Measurements from ENCODE around the gene TAF10. TPM values are rescaled to one million over a fixed set of nuclear protein-coding genes. Genes with fewer than 3 reads are reported as not detected.
A peak's percentile ranks its signal among the peaks of the same experiment; 100 is the strongest.

Gene TAF10
- total and polyA plus RNA-seq, 4 experiments from 2014 or later, result 116 to 367 (median 145) TPM

DNA sequence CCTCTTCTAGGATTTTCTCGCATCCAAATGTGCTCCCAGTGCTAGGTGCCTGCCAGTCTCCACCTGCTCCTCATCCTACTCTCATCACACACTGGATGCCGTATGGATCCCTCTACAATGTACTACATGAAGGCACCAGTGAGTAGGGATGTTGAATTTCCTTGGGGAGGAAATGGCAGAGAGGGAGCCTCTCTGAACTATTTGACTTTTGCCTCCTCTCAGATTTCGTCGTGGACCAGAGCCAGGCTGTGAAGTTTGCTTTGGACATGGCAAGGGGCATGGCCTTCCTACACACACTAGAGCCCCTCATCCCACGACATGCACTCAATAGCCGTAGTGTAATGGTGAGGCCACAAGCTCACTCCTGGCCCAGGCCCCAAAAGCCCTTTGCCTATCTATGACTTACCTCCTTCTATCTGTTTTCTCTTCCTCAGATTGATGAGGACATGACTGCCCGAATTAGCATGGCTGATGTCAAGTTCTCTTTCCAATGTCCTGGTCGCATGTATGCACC, 2.5 kb downstream of the TAF10 start:
- Histone ChIP-seq H3K4me1 (ENCODE audit: insufficient read depth, low read length) (peaks cover 73% of the 10 kb centered on the region), H3K9me3 (ENCODE audit: control insufficient read depth in 1 of 2, low read length in 2 of 2) (no peaks in the 10 kb centered on the region), H3K36me3 (ENCODE audit: insufficient read depth, low read length) (peaks cover 37% of the 10 kb centered on the region), H3K4me3 (ENCODE audit: low read length in 2 of 2) (no peak overlapping the region), H3K27ac (ENCODE audit: low read depth, low read length) (peak overlapping the region; percentile 10), H3K27me3 (ENCODE audit: insufficient read depth, low read length) (no peaks in the 10 kb centered on the region)
- ChIA-PET CTCF (ENCODE audit: partially characterized antibody) (interaction anchor here (0.8 to 7.6 kb wide), 6 partner anchors 9 to 128 kb away, joined by 3 to 109 read pairs (median 16); partner anchors contain the start of genes MRPL17 and TPP1), POLR2A (ENCODE audit: partially characterized antibody) (interaction anchor here (0.6 to 9.6 kb wide), 3 partner anchors 8 to 128 kb away, joined by 3 to 172 read pairs (median 132); partner anchors contain the start of genes MRPL17 and TPP1)
- H3K27ac Mint-ChIP-seq, result peak overlapping the region in 6 of 7 donors; percentile 69 to 97 (median 88)
- peaks cover 0 to 34% (median 29%) of the 10 kb centered on the region in 4 donors for H3K4me1 Mint-ChIP-seq
- H3K36me3 Mint-ChIP-seq, result peaks cover 12 to 46% of the 10 kb centered on the region in 2 donors
- intact Hi-C loops (cut with micrococcal nuclease), result loop anchor here (10.0 kb wide), 1 partner anchor 195 kb away; the partner anchor contains the start of gene APBB1
- no peaks in the 10 kb centered on the region for H3K27me3 Mint-ChIP-seq
- H3K4me3 Mint-ChIP-seq, result peak overlapping the region in 5 of 8 donors; percentile 11 to 87 (median 44)
- no peak for DNase-seq
- H3K9me3 Mint-ChIP-seq, result no peaks in the 10 kb centered on the region

DNA sequence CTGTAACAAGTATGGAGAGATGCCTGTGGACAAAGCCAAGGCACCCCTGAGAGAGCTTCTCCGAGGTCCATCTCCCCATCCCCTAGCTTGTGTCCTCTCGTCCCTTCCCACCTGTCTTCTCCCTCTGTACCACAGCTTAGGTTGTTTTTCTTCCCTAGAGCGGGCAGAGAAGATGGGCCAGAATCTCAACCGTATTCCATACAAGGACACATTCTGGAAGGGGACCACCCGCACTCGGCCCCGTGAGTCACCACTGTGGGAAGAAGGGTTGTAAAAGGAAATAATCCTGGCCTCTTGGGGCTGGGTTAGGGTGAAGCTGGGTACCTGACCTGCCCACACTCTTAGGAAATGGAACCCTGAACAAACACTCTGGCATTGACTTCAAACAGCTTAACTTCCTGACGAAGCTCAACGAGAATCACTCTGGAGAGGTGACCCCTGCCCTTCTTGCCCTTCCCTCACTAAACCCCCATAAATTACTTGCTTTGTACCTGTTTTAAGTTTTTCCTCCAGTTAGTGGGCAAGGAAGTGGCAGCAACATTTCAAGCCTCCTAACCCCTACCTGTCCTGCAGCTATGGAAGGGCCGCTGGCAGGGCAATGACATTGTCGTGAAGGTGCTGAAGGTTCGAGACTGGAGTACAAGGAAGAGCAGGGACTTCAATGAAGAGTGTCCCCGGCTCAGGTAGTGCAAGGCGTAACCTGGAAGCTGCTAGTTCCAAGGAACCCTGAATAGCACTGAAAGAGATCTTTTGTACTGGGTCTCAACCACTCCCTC, 3.1 kb downstream of the TAF10 start:
- Histone ChIP-seq H3K27me3 (ENCODE audit: insufficient read depth, low read length) (no peaks in the 10 kb centered on the region), H3K4me1 (ENCODE audit: insufficient read depth, low read length) (peaks cover 75% of the 10 kb centered on the region), H3K4me3 (ENCODE audit: low read length in 2 of 2) (no peak overlapping the region), H3K36me3 (ENCODE audit: insufficient read depth, low read length) (peaks cover 37% of the 10 kb centered on the region), H3K27ac (ENCODE audit: low read depth, low read length) (peak overlapping the region; percentile 52), H3K9me3 (ENCODE audit: control insufficient read depth in 1 of 2, low read length in 2 of 2) (no peaks in the 10 kb centered on the region)
- Mint-ChIP-seq H3K4me1 (peaks cover 0 to 34% (median 29%) of the 10 kb centered on the region in 4 donors), H3K27me3 (no peaks in the 10 kb centered on the region), H3K9me3 (no peaks in the 10 kb centered on the region), H3K36me3 (peaks cover 12 to 46% of the 10 kb centered on the region in 2 donors), H3K27ac (peak overlapping the region in 5 of 7 donors; percentile 26 to 83 (median 72)), H3K4me3 (peak overlapping the region in 3 of 8 donors; percentile 11 to 19 (median 12))
- DNase-seq, result no peak
- intact Hi-C loops (cut with micrococcal nuclease), result no loop called here
- ChIA-PET POLR2A (ENCODE audit: partially characterized antibody) (interaction anchor here (0.6 to 9.6 kb wide), 4 partner anchors 9 to 128 kb away, joined by 3 to 172 read pairs (median 70); partner anchors contain the start of genes MRPL17 and TPP1), CTCF (ENCODE audit: partially characterized antibody) (interaction anchor here (1.6 to 7.6 kb wide), 4 partner anchors 10 to 97 kb away, joined by 7 to 109 read pairs (median 16); partner anchors contain the start of genes MRPL17 and TPP1)

DNA sequence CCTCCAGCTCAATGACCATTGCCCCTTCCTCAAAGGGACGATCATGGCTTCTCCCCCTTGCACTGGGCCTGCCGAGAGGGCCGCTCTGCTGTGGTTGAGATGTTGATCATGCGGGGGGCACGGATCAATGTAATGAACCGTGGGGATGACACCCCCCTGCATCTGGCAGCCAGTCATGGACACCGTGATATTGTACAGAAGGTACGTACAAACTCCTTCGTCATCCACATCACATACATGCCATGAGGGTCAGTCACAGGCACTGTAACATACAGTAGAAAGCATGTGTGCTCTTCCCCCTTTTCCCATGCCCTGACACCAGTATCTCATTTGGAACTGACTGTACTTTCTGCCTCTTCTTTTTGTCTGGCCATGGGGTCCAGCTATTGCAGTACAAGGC, 4.0 kb downstream of the TAF10 start:
- Mint-ChIP-seq H3K27ac (peak overlapping the region in 4 of 7 donors; percentile 62 to 95 (median 86)), H3K9me3 (no peaks in the 10 kb centered on the region), H3K4me1 (peaks cover 0 to 34% (median 29%) of the 10 kb centered on the region in 4 donors), H3K4me3 (peak overlapping the region in 1 of 8 donors; percentile 8), H3K36me3 (peaks cover 12 to 46% of the 10 kb centered on the region in 2 donors), H3K27me3 (no peaks in the 10 kb centered on the region)
- peaks cover 70% of the 10 kb centered on the region for H3K4me1 ChIP-seq (ENCODE audit: insufficient read depth, low read length)
- intact Hi-C loops (cut with micrococcal nuclease), result no loop called here
- H3K27me3 ChIP-seq (ENCODE audit: insufficient read depth, low read length), result no peaks in the 10 kb centered on the region
- POLR2A ChIA-PET (ENCODE audit: partially characterized antibody), result interaction anchor here (1.8 to 9.6 kb wide), 3 partner anchors 10 to 76 kb away, joined by 7 to 172 read pairs (median 132); partner anchors contain the start of genes MRPL17 and TPP1
- peak overlapping the region; percentile 52 for H3K27ac ChIP-seq (ENCODE audit: low read depth, low read length)
- CTCF ChIA-PET (ENCODE audit: partially characterized antibody), result interaction anchor here (1.3 to 7.6 kb wide), 6 partner anchors 11 to 229 kb away, joined by 4 to 109 read pairs (median 7); partner anchors contain the start of genes MRPL17 and TPP1
- no peaks in the 10 kb centered on the region for H3K9me3 ChIP-seq (ENCODE audit: control insufficient read depth in 1 of 2, low read length in 2 of 2)
- H3K36me3 ChIP-seq (ENCODE audit: insufficient read depth, low read length), result peaks cover 37% of the 10 kb centered on the region
- H3K4me3 ChIP-seq (ENCODE audit: low read length in 2 of 2), result no peak overlapping the region
- peak in 1 of 5 donors; percentile 18 for DNase-seq

- H3K9me3 Mint-ChIP-seq, result no peaks in the 10 kb centered on the region
- H3K4me3 ChIP-seq (ENCODE audit: low read length in 2 of 2), result no peak overlapping the region
- POLR2A ChIA-PET (ENCODE audit: partially characterized antibody), result interaction anchor here (0.9 to 9.6 kb wide), 6 partner anchors 10 to 126 kb away, joined by 3 to 172 read pairs (median 6); partner anchors contain the start of genes ARFIP2, MRPL17, TIMM10B and TPP1
- no peaks in the 10 kb centered on the region for H3K9me3 ChIP-seq (ENCODE audit: control insufficient read depth in 1 of 2, low read length in 2 of 2)
- H3K27ac ChIP-seq (ENCODE audit: low read depth, low read length), result peak overlapping the region; percentile 52
- peak in 1 of 5 donors; percentile 18 for DNase-seq
- peak overlapping the region in 5 of 7 donors; percentile 62 to 95 (median 87) for H3K27ac Mint-ChIP-seq
- peaks cover 12 to 46% of the 10 kb centered on the region in 2 donors for H3K36me3 Mint-ChIP-seq
- peaks cover 72% of the 10 kb centered on the region for H3K4me1 ChIP-seq (ENCODE audit: insufficient read depth, low read length)
- CTCF ChIA-PET (ENCODE audit: partially characterized antibody), result interaction anchor here (1.0 to 7.6 kb wide), 7 partner anchors 11 to 228 kb away, joined by 4 to 109 read pairs (median 5); partner anchors contain the start of genes MRPL17 and TPP1
- peaks cover 37% of the 10 kb centered on the region for H3K36me3 ChIP-seq (ENCODE audit: insufficient read depth, low read length)
- no peaks in the 10 kb centered on the region for H3K27me3 ChIP-seq (ENCODE audit: insufficient read depth, low read length)
- H3K4me1 Mint-ChIP-seq, result peaks cover 0 to 34% (median 29%) of the 10 kb centered on the region in 4 donors
- H3K27me3 Mint-ChIP-seq, result no peaks in the 10 kb centered on the region
- intact Hi-C loops (cut with micrococcal nuclease), result no loop called here
- H3K4me3 Mint-ChIP-seq, result peak overlapping the region in 5 of 8 donors; percentile 39 to 72 (median 51)
Measured at GRCh38 chr11:6607190-6607795, 4.7 kb downstream of the TAF10 start.

DNA sequence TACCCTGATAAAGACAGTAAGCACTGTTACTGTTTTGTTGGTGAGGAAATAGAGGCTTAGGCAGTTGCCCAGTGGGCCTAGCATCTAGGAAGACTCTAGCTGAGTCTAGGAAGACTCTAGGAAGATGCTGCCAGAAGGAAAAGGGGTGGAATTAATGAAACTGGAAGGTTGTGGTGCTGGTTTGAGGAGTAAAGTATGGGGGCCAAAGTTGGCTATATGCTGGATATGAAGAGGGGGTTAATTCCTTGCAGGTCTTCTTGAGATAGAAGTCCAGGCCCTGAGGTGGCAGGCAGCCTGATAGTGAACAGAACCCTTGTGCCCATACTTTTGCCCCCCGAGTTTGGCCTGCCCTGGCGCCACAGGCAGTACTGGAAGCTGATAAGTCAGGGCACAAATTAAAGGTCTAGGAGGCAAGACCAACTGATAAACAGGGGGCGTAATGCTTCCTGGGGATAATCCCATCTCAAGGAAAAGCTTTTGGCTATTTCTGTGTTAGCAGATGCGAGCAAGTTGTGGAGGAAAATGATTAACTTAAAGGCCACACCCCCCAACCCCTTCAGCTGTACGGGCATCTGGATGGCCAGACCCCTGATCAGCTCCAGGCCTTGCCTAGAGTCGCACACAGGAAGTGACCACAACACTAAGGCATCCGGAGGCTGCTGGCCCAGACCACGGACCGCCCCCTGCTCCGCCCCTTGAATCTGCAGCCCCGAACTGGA, 5.4 kb downstream of the TAF10 start:
- Histone ChIP-seq H3K4me3 (ENCODE audit: low read length in 2 of 2) (no peak overlapping the region), H3K27me3 (ENCODE audit: insufficient read depth, low read length) (no peaks in the 10 kb centered on the region), H3K36me3 (ENCODE audit: insufficient read depth, low read length) (peaks cover 38% of the 10 kb centered on the region), H3K9me3 (ENCODE audit: control insufficient read depth in 1 of 2, low read length in 2 of 2) (no peaks in the 10 kb centered on the region), H3K27ac (ENCODE audit: low read depth, low read length) (peak overlapping the region; percentile 52), H3K4me1 (ENCODE audit: insufficient read depth, low read length) (peaks cover 79% of the 10 kb centered on the region)
- peak overlapping the region in 2 of 7 donors; percentile 33 to 85 for H3K27ac Mint-ChIP-seq
- H3K4me3 Mint-ChIP-seq, result peak overlapping the region in 4 of 8 donors; percentile 13 to 68 (median 64)
- DNase-seq, result peak in 4 of 5 donors; percentile 18 to 73 (median 23)
- H3K27me3 Mint-ChIP-seq, result no peaks in the 10 kb centered on the region
- H3K4me1 Mint-ChIP-seq, result peaks cover 0 to 39% (median 31%) of the 10 kb centered on the region in 4 donors
- no peaks in the 10 kb centered on the region for H3K9me3 Mint-ChIP-seq
- peaks cover 12 to 49% of the 10 kb centered on the region in 2 donors for H3K36me3 Mint-ChIP-seq
- POLR2A ChIA-PET (ENCODE audit: partially characterized antibody), result interaction anchor here (0.9 to 9.6 kb wide), 5 partner anchors 11 to 125 kb away, joined by 3 to 172 read pairs (median 5); partner anchors contain the start of genes ARFIP2, MRPL17, TIMM10B and TPP1
- CTCF ChIA-PET (ENCODE audit: partially characterized antibody), result interaction anchor here (1.0 to 7.6 kb wide), 7 partner anchors 12 to 227 kb away, joined by 3 to 109 read pairs (median 4); partner anchors contain the start of genes MRPL17 and TPP1
- intact Hi-C loops (cut with micrococcal nuclease), result no loop called here

GRCh38 chr11:6604790-6605189, 7.2 kb downstream of the TAF10 start:
- no peaks in the 10 kb centered on the region for H3K27me3 Mint-ChIP-seq
- H3K9me3 Mint-ChIP-seq, result no peaks in the 10 kb centered on the region
- no peak for DNase-seq
- H3K27ac ChIP-seq (ENCODE audit: low read depth, low read length), result peak overlapping the region; percentile 85
- no peaks in the 10 kb centered on the region for H3K27me3 ChIP-seq (ENCODE audit: insufficient read depth, low read length)
- peak overlapping the region; percentile 94 to 96 for H3K4me3 ChIP-seq (ENCODE audit: low read length in 2 of 2)
- no peak overlapping the region for H3K27ac Mint-ChIP-seq
- no peaks in the 10 kb centered on the region for H3K9me3 ChIP-seq (ENCODE audit: control insufficient read depth in 1 of 2, low read length in 2 of 2)
- CTCF ChIA-PET (ENCODE audit: partially characterized antibody), result interaction anchor here (0.8 to 7.6 kb wide), 30 partner anchors 9 to 215 kb away, joined by 3 to 109 read pairs (median 4); partner anchors contain the start of genes ARFIP2, MRPL17, SMPD1 and TAF10
- no peak overlapping the region for H3K4me3 Mint-ChIP-seq
- POLR2A ChIA-PET (ENCODE audit: partially characterized antibody), result interaction anchor here (0.5 to 9.6 kb wide), 22 partner anchors 8 to 226 kb away, joined by 3 to 132 read pairs (median 6); partner anchors contain the start of genes DCHS1, MRPL17, SMPD1 and TAF10
- H3K36me3 ChIP-seq (ENCODE audit: insufficient read depth, low read length), result peaks cover 41% of the 10 kb centered on the region
- peaks cover 67% of the 10 kb centered on the region for H3K4me1 ChIP-seq (ENCODE audit: insufficient read depth, low read length)
- intact Hi-C loops (cut with micrococcal nuclease), result loop anchor here (1.0 to 5.0 kb wide), 8 partner anchors 8 to 370 kb away; partner anchors contain the start of genes FHIP1B, MRPL17, TAF10 and TPP1
- peaks cover 9 to 40% of the 10 kb centered on the region in 2 donors for H3K36me3 Mint-ChIP-seq
- peaks cover 0 to 33% (median 21%) of the 10 kb centered on the region in 4 donors for H3K4me1 Mint-ChIP-seq
